Measurements from ENCODE around the gene MS4A1.

GRCh38 chr11:60492488-60493009, 36.9 kb downstream of the MS4A1 start, which contains the start of gene MS4A12:
- TF ChIP-seq, protein P1, sequence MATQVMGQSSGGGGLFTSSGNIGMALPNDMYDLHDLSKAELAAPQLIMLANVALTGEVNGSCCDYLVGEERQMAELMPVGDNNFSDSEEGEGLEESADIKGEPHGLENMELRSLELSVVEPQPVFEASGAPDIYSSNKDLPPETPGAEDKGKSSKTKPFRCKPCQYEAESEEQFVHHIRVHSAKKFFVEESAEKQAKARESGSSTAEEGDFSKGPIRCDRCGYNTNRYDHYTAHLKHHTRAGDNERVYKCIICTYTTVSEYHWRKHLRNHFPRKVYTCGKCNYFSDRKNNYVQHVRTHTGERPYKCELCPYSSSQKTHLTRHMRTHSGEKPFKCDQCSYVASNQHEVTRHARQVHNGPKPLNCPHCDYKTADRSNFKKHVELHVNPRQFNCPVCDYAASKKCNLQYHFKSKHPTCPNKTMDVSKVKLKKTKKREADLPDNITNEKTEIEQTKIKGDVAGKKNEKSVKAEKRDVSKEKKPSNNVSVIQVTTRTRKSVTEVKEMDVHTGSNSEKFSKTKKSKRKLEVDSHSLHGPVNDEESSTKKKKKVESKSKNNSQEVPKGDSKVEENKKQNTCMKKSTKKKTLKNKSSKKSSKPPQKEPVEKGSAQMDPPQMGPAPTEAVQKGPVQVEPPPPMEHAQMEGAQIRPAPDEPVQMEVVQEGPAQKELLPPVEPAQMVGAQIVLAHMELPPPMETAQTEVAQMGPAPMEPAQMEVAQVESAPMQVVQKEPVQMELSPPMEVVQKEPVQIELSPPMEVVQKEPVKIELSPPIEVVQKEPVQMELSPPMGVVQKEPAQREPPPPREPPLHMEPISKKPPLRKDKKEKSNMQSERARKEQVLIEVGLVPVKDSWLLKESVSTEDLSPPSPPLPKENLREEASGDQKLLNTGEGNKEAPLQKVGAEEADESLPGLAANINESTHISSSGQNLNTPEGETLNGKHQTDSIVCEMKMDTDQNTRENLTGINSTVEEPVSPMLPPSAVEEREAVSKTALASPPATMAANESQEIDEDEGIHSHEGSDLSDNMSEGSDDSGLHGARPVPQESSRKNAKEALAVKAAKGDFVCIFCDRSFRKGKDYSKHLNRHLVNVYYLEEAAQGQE (IDR thresholded peaks at IDR 0.05; ENCODE audit: low read depth), result no peak
- no peak for TF ChIP-seq FOXM1 (IDR thresholded peaks at IDR 0.05; ENCODE audit: borderline replicate concordance, low read depth)
- TF ChIP-seq YY1 (IDR thresholded peaks at IDR 0.05; ENCODE audit: low read depth), result no peak
